ENCODE data around the gene WWOX.

Gene WWOX

DNA sequence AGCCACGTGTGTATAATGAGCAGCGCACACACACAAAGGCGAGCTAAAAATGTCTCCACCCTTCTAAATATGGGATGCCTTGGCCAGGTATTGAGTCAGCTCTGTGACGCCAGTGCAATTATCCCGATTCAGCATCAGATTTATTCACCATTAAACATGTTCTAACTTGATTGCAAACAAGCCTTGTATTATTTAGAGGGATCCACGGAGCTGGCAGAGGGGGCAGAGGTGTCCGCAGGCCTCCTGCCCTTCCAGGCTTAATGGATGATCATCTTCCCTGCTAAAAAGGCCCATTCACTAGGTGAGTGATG, 909.4 kb downstream of the WWOX start:
- FAIRE-seq (no peak), DNase-seq (ENCODE audit: insufficient read length, low spot score) (no peak)
- TF ChIP-seq, protein P1, sequence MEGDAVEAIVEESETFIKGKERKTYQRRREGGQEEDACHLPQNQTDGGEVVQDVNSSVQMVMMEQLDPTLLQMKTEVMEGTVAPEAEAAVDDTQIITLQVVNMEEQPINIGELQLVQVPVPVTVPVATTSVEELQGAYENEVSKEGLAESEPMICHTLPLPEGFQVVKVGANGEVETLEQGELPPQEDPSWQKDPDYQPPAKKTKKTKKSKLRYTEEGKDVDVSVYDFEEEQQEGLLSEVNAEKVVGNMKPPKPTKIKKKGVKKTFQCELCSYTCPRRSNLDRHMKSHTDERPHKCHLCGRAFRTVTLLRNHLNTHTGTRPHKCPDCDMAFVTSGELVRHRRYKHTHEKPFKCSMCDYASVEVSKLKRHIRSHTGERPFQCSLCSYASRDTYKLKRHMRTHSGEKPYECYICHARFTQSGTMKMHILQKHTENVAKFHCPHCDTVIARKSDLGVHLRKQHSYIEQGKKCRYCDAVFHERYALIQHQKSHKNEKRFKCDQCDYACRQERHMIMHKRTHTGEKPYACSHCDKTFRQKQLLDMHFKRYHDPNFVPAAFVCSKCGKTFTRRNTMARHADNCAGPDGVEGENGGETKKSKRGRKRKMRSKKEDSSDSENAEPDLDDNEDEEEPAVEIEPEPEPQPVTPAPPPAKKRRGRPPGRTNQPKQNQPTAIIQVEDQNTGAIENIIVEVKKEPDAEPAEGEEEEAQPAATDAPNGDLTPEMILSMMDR (IDR thresholded peaks at IDR 0.05; ENCODE audit: insufficient read depth, missing control alignments): no peak

GRCh38 chr16:79009896-79010295, 910.4 kb downstream of the WWOX start:
- DNase-seq (ENCODE audit: insufficient read length, low spot score) (no peak), FAIRE-seq (no peak)
- TF ChIP-seq, protein P1 (IDR thresholded peaks at IDR 0.05; ENCODE audit: insufficient read depth, missing control alignments): no peak

DNA sequence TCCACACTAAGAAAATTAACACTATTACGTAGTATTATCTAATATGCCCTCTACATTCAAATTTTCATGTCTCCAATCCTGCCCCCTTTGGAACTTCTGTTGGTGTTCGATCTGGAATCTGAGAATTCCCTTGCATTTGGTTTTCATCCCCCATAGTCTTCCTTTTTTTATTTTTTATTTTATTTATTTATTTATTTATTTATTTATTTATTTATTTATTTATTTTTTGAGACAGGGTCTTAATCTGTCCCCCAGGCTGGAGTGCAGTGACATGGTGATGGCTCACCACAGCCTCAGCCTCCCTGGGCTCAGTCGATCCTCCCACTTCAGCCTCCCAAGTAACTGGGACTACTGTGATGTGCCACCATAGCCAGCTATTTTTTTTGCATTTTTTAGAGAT, 911.8 kb downstream of the WWOX start:
- no peak for FAIRE-seq
- TF ChIP-seq, protein P1 (IDR thresholded peaks at IDR 0.05; ENCODE audit: insufficient read depth, missing control alignments): no peak
- DNase-seq (ENCODE audit: insufficient read length, low spot score): no peak

- TF ChIP-seq, protein P1 (IDR thresholded peaks at IDR 0.05; ENCODE audit: insufficient read depth, missing control alignments): no peak
- FAIRE-seq (no peak), DNase-seq (ENCODE audit: insufficient read length, low spot score) (no peak)
These were observed 913.4 kb downstream of the WWOX start for GRCh38 chr16:79012671-79013434.

GRCh38 chr16:79013930-79014660, 914.6 kb downstream of the WWOX start:
- TF ChIP-seq, protein P1 (IDR thresholded peaks at IDR 0.05; ENCODE audit: insufficient read depth, missing control alignments): no peak
- no peak for FAIRE-seq
- no peak for DNase-seq (ENCODE audit: insufficient read length, low spot score)

DNA sequence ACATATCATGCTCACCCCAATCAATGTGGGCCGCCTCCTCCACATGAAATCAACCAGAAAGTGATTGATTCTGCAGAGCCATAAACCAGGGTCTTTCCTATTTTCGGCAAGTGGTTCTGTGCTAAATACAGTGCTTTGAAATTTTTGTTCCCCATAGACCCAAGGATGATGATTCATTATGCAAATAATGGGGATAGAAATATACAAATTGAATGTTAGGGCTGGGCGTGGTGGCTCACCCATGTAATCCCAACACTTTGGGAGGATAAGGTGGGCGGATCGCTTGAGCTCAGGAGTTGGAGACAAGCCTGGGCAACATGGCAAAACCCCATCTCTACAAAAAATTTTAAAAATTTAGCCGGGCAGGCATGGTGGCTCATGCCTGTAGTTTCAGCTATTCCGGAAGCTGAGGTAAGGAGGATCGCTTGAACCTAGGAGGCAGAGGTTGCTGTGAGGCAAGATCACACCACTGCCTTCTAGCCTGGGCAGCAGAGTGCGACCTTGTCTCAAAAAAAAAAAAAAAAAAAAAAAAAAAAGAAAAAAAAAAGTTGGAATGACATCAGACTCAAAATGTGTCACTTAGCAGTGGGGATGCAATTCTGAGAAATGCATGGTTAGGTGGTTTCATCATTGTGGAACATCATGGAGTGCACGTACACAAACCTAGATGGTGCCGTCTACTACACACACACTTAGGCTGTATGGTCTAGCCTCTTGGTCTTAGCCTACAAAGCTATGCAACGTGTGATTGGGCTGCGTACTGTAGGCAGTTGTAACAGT, 919.4 kb downstream of the WWOX start:
- no peak for DNase-seq (ENCODE audit: insufficient read length, low spot score)
- FAIRE-seq: no peak
- TF ChIP-seq, protein P1 (IDR thresholded peaks at IDR 0.05; ENCODE audit: insufficient read depth, missing control alignments): no peak
